ENCODE data around the gene ADH7. TPM values are rescaled to one million over a fixed set of nuclear protein-coding genes. Genes with fewer than 3 reads are reported as not detected.
"Not testable (repeated sequence)": the region's sequence is repeated elsewhere in the genome, so short reads cannot be mapped to it uniquely, and the experiment has no call there.

Gene ADH7
- total and polyA plus RNA-seq, 2 donors: not detected

- Histone ChIP-seq H3K4me1 (ENCODE audit: insufficient read depth) (peaks cover 2% of the 10 kb centered on the region), H3K36me3 (ENCODE audit: insufficient read depth) (no peaks in the 10 kb centered on the region)
- whole genome bisulfite sequencing: 42% methylated on average over 1 of the region's 1 CpG
These were observed 52.3 kb downstream of the ADH7 start for GRCh38 chr4:99382745-99383360.

DNA sequence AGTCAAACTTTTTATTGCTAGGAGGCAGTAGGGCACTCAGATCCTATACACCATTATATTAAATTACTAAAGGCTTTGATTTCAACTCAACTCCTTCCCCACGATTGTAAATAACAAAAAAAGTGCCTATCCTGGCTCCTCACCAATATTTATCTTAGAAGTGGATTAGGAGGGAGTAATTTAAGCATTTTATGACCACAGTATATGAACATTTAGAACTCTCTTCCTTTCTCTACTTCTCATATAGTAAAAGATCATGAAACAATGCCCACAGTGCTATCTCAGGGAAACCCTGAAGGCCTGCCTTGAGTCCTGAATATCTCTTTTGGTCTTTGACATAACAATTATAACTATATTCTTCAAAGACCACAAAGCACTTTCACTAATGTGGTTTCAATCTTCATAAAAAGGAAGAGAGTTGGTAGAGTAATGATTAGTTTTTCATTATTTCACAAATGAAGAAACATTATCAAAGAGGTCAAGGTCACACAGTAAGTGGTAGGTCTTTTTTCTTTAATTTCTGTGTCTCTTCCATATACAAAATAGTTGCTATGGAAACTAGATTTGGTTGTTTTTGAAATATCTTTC is 53.5 kb downstream of the ADH7 start:
- 25% methylated on average over 1 of the region's 1 CpG for WGBS
- Histone ChIP-seq H3K27ac (ENCODE audit: low read depth) (no peak overlapping the region), H3K4me1 (ENCODE audit: insufficient read depth) (peaks cover 2% of the 10 kb centered on the region), H3K4me3 (ENCODE audit: low read depth, low read length) (no peak overlapping the region), H3K36me3 (ENCODE audit: insufficient read depth) (no peaks in the 10 kb centered on the region)
- DNase-seq (ENCODE audit: extremely low spot score): no peak

More at GRCh38 chr4:99382745-99383360, 52.3 kb downstream of the ADH7 start:
- no peak for DNase-seq (ENCODE audit: extremely low spot score)
- peak overlapping the region; percentile 93 for H3K27ac ChIP-seq (ENCODE audit: low read depth)
- H3K4me3 ChIP-seq (ENCODE audit: low read depth, low read length): no peak overlapping the region

DNA sequence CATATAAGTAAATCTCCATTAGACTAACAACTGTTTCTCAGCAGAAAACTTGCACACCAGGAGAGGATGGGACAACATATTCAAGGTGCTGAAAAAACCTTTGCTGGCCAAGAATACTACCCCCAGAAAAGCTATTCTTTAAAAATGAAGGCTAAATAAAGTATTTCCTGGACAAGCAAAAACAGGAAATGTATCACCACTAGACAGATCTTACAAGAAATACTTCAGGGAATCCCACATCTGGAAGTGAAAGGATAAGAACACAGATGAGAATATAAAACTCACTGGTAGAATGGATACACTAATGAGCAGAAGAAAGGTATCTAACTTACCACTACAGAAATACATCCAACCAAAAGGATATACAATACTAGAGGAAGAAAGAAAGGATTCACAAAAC is 55.6 kb downstream of the ADH7 start:
- Histone ChIP-seq H3K4me3 (ENCODE audit: low read depth, low read length) (no peak overlapping the region), H3K27ac (ENCODE audit: low read depth) (no peak overlapping the region), H3K36me3 (ENCODE audit: insufficient read depth) (no peaks in the 10 kb centered on the region), H3K4me1 (ENCODE audit: insufficient read depth) (peaks cover 2% of the 10 kb centered on the region)
- no peak for DNase-seq (ENCODE audit: extremely low spot score)

DNA sequence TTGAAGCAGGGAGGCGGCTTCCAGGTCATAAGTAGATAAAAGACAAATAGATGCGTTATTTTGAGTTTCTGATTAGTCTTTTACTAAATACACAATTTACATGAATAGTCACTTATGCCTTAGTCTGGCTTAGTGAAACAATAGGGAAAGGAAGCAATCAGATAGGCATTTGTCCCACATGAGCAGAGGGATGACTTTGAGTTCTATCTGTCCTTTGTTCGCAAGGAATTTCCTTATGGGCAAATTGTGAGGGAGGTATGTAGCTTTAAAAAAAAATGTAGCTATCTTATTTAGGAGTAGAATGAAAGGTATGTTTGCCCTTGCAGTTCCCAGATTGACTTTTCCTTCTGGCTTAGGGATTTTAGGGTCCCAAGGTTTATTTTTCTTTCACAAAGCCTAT is 56.3 kb downstream of the ADH7 start:
- WGBS: 97% methylated on average over 3 of the region's 3 CpGs
- no peak for DNase-seq (ENCODE audit: extremely low spot score)
- no peak overlapping the region for H3K4me3 ChIP-seq (ENCODE audit: low read depth, low read length)
- peaks cover 2% of the 10 kb centered on the region for H3K4me1 ChIP-seq (ENCODE audit: insufficient read depth)
- H3K36me3 ChIP-seq (ENCODE audit: insufficient read depth): no peaks in the 10 kb centered on the region
- H3K27ac ChIP-seq (ENCODE audit: low read depth): no peak overlapping the region

DNA sequence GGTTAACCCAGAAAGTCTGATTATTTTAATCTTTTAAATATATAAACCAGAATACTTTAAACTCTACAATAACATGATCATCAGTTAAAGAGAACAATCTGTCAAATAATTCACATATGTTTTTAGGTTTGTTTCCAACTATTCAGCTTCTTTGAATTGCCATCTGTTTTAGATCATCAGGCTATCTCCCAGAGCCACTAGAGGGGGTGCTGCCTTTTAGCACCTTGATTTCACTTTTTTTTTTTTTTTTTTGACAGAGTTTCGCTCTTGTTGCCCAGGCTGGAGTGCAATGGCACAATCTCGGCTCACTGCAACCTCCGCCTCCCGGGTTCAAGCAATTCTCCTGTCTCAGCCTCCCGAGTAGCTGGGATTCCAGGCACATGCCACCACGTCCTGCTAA is 57.8 kb downstream of the ADH7 start:
- not testable (repeated sequence) for H3K27ac ChIP-seq (ENCODE audit: low read depth); DNase-seq (ENCODE audit: extremely low spot score); H3K4me1 ChIP-seq (ENCODE audit: insufficient read depth); H3K36me3 ChIP-seq (ENCODE audit: insufficient read depth); H3K4me3 ChIP-seq (ENCODE audit: low read depth, low read length)
- 83% methylated on average over 6 of the region's 6 CpGs for WGBS

- 95% methylated on average over 2 of the region's 2 CpGs for WGBS
- H3K27ac ChIP-seq (ENCODE audit: low read depth); H3K4me1 ChIP-seq (ENCODE audit: insufficient read depth); H3K4me3 ChIP-seq (ENCODE audit: low read depth, low read length); DNase-seq (ENCODE audit: extremely low spot score); H3K36me3 ChIP-seq (ENCODE audit: insufficient read depth): not testable (repeated sequence)
These were observed 62.7 kb downstream of the ADH7 start for GRCh38 chr4:99372464-99372863.

DNA sequence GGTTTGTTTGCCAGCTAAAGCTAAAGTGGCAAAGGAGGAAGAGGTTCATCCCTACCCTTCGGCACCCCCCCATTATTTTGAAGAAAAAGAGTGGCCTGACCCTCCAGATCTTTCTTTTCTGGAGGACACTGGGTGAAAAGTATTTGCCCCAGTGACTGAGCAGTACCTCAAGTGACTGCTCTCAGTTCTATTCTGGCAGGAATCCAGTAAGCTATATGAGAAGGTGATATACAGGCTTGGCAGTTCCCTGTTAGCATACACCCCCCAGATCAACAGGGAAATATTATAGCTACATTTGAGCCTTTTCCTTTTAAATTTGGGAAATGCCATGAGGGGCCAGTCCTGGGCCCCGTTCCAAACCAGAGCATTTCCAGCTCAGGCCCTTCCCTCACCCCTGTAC is 67.3 kb downstream of the ADH7 start:
- not testable (repeated sequence) for DNase-seq (ENCODE audit: extremely low spot score); H3K4me1 ChIP-seq (ENCODE audit: insufficient read depth); H3K36me3 ChIP-seq (ENCODE audit: insufficient read depth); H3K27ac ChIP-seq (ENCODE audit: low read depth); H3K4me3 ChIP-seq (ENCODE audit: low read depth, low read length)
- 76% methylated on average over 2 of the region's 2 CpGs for WGBS

DNA sequence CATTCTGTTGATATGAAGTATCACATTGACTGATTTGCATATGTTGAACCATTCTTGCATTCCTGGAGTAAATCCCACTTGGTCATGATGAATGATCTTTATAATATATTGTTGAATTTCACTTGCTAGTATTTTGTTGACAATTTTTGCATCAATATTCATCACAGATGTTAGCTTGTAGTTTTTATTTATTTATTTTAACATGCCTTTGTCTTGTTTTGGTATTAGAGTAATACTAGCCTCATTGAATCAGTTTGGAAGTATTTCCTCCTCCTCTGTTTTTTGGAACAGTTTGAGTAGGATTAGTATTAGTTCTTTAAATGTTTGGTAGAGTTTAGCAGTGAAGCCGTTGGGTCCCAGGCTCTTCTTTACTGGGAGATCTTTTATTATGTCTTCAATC is 68.7 kb downstream of the ADH7 start:
- Histone ChIP-seq H3K4me3 (ENCODE audit: low read depth, low read length) (no peak overlapping the region), H3K27ac (ENCODE audit: low read depth) (no peak overlapping the region), H3K4me1 (ENCODE audit: insufficient read depth) (no peaks in the 10 kb centered on the region), H3K36me3 (ENCODE audit: insufficient read depth) (no peaks in the 10 kb centered on the region)
- no peak for DNase-seq (ENCODE audit: extremely low spot score)
- WGBS: 30% methylated on average over 1 of the region's 1 CpG

- DNase-seq (ENCODE audit: extremely low spot score): no peak
- Histone ChIP-seq H3K27ac (ENCODE audit: low read depth) (peak overlapping the region; percentile 2), H3K4me3 (ENCODE audit: low read depth, low read length) (no peak overlapping the region), H3K4me1 (ENCODE audit: insufficient read depth) (no peaks in the 10 kb centered on the region), H3K36me3 (ENCODE audit: insufficient read depth) (no peaks in the 10 kb centered on the region)
These were observed 72.4 kb downstream of the ADH7 start for GRCh38 chr4:99362768-99363167.

Other genes with a start within 250 kb of the ADH7 start
- gene ADH6, start 216.1 kb downstream of the ADH7 start, total RNA-seq: 0.05 TPM
- 0.28 TPM for gene ADH6, start 216.1 kb downstream of the ADH7 start, polyA plus RNA-seq
- not detected for gene ADH1A, start 144.4 kb downstream of the ADH7 start, total RNA-seq
- gene ADH1A, start 144.4 kb downstream of the ADH7 start, polyA plus RNA-seq: 0.08 TPM
- 97.0 TPM for gene ADH1B, start 113.9 kb downstream of the ADH7 start, total RNA-seq
- gene ADH1B, start 113.9 kb downstream of the ADH7 start, polyA plus RNA-seq: 864 TPM
- gene ADH1C, start 82.6 kb downstream of the ADH7 start, total RNA-seq: 4.7 TPM
- 10.8 TPM for gene ADH1C, start 82.6 kb downstream of the ADH7 start, polyA plus RNA-seq
- gene C4orf17, start 75.7 kb upstream of the ADH7 start, total RNA-seq: not detected
- not detected for gene C4orf17, start 75.7 kb upstream of the ADH7 start, polyA plus RNA-seq
- gene TRMT10A, start 128.7 kb upstream of the ADH7 start, total RNA-seq: 11.3 TPM
- 4.1 TPM for gene TRMT10A, start 128.7 kb upstream of the ADH7 start, polyA plus RNA-seq
- gene MTTP, start 139.5 kb upstream of the ADH7 start, total RNA-seq: 0.95 TPM
- gene MTTP, start 139.5 kb upstream of the ADH7 start, polyA plus RNA-seq: 0.72 TPM
- 10.1 TPM for gene C4orf54, start 222.5 kb upstream of the ADH7 start, total RNA-seq
- 0.10 TPM for gene C4orf54, start 222.5 kb upstream of the ADH7 start, polyA plus RNA-seq